HepG2 (cell line): ENCODE results near the gene CXADR.

Experiments
- CTCF ChIP-seq: sonication (generic); formaldehyde crosslinking; IDR thresholded peaks from 2 replicates; pipeline ENCODE4 v1.5.0; 2020; ENCODE audit warnings: mild to moderate bottlenecking, missing genetic modification reagents, moderate library complexity
- TOPORS ChIP-seq: sonication (generic); formaldehyde crosslinking; IDR thresholded peaks from 2 replicates; pipeline ENCODE4 v1.8.0; 2023; ENCODE audit warnings: mild to moderate bottlenecking, missing genetic modification reagents

GRCh38 chr21:17640821-17641220 is 128.0 kb downstream of the CXADR start:
- no peak for TF ChIP-seq TOPORS (CRISPR knock-in tag)
- TF ChIP-seq CTCF (CRISPR knock-in tag), result no peak
